Fibroblast of peridontal ligament (primary cell): ENCODE measurements around the gene NTM.
"Not testable (repeated sequence)": the region's sequence is repeated elsewhere in the genome, so short reads cannot be mapped to it uniquely, and the experiment has no call there.

Source experiments
- DNase-seq: peaks from one replicate; pipeline ENCODE4 v3.0.0-alpha.2; 2010; ENCODE audit errors: extremely low read depth

Gene NTM

GRCh38 chr11:131463649-131464425 is 93.4 kb downstream of the NTM start:
- no peak for DNase-seq

GRCh38 chr11:131464461-131464860 is 94.0 kb downstream of the NTM start:
- no peak for DNase-seq

DNA sequence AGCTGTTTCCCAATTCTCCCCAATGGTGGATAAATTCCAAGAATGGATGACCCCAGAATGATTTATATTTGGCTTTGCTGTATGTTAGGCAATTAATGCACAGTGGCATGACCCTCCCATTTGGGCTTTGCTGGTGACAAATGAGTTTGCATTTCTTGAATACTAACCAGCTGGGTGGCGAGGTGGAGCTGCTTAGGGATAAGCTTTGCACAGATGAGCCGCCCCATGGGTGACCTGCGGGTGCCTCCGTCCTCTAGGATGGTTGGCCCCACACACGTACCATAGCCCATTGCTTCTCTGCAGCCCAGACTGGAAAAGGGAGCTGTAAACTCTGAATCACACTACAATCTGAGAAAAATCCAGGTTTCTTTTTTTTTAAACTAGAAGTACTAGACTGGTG is 94.6 kb downstream of the NTM start:
- no peak for DNase-seq

DNA sequence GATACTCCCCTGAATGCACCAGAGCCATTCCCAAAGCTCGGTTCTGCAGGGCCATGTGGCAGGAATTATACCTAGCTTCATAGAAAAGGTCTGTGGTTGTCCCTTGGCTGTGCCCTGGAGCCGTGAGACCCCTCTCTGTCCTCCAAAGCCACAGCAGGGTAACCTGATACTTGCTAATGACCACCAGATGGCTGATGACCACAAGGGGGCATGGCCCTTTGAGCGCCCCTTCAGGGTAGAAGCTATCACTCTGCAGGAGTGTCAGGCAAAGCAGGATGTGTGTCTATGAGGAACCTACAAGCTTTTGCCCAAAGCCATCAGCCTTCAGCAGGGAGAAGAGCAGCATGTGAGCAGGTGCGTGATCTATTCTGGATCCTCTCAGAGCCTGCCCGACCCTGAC is 95.3 kb downstream of the NTM start:
- no peak for DNase-seq

- DNase-seq, result no peak
Measured at GRCh38 chr11:131467645-131468394, 97.4 kb downstream of the NTM start.

- DNase-seq, result no peak
Measured at GRCh38 chr11:131468565-131468964, 98.2 kb downstream of the NTM start.

DNA sequence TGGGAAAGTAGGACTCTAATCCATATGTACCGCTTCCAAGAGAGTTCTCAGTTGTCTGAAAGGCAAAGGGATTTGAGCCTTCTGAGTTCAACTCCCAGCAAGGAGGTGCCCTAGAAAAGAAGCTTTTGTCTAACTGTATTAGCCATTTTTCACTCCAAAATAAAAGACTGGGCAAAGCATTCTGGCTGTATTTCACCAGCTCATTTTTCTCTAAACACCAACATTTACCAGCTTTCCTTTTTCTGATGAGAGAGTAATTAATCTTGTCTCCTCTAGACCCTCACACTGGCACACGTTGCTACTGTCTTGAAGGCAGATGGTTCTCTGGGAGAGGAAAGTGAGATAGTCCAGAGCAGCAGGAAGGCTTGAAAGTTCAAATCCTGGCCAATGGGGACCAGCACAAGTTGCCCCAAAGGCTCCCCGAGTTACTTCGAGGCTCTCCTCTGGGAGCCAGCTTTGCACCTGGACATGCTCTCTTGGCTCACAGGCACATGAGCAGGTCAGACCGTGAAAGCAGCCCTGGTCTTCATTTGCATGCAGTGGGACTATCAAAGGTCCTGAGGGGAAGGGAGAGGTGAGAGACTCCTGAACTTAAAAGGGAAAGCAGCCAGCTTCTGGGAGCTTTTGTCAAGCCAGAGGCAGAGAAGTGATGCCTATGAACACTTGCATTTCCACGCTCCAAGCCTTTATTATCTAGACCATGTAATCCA is 100.0 kb downstream of the NTM start:
- no peak for DNase-seq

- no peak for DNase-seq
Measured at GRCh38 chr11:131471976-131472375, 101.6 kb downstream of the NTM start.

DNA sequence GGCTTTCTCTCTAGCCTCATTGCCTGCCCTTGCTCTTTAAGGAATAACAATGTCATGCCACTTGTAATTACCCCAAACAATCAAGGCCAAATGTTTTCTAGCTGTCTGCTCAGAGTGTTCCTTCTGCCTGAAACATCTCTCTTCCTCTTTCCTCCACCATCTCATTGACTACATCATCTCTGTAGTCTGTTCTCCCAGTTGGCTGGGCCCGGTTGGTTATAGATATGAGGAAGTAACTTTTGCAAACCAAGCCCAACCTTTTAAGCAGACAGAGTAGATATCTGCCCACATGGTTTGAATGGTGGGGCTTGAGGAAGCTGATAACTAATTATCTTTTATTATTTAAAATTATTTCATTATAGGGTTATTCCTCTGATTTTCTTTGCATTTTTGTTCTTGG is 104.5 kb downstream of the NTM start:
- no peak for DNase-seq

DNA sequence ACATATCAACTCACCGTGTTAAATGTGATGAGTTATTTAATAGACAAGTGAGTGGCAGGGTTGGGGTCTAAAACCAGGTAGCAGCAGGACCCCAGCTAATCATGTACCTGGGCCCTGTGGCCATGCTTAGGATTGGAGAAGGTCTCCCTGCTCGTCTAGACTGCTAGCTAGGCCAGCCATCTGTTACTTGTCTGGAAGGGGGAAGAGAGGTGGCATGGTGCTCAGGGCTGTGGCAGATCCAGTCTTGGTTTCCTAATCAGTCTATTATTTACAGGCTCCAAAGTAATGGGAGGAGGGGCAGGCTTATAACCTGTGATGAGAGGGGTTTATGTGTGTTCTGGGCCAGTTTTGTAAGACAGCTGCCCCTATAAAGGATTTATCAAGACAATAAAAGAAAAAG is 105.9 kb downstream of the NTM start:
- no peak for DNase-seq

- DNase-seq, result no peak
Measured at GRCh38 chr11:131478341-131478740, 107.9 kb downstream of the NTM start.

- peak; percentile 6 for DNase-seq
Measured at GRCh38 chr11:131481303-131481702, 110.9 kb downstream of the NTM start.

DNA sequence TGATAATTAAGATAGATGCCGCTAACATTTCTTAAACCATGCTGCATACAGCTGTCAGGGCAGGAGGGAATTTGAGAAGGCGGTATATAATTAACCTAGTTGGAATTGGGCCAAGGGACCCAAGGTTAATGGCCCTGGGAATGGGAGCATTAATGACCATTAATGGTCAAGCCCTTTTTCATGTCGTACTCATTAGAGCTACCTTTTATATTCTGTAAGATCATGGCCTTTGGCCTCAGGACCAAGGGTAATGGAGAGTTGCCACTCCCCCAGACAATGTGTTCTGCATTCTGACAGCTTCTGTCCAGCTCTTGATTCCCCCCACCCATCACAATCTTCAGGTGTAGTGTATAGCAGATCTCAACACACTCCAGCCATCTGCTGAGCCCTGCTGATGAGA is 111.6 kb downstream of the NTM start:
- no peak for DNase-seq

GRCh38 chr11:131483453-131483852 is 113.0 kb downstream of the NTM start:
- no peak for DNase-seq

- DNase-seq, result no peak
Measured at GRCh38 chr11:131483877-131484276, 113.5 kb downstream of the NTM start.

- DNase-seq, result no peak
Measured at GRCh38 chr11:131486100-131486499, 115.7 kb downstream of the NTM start.

GRCh38 chr11:131486937-131487635 is 116.7 kb downstream of the NTM start:
- no peak for DNase-seq

GRCh38 chr11:131488238-131488637 is 117.8 kb downstream of the NTM start:
- DNase-seq, result no peak

DNA sequence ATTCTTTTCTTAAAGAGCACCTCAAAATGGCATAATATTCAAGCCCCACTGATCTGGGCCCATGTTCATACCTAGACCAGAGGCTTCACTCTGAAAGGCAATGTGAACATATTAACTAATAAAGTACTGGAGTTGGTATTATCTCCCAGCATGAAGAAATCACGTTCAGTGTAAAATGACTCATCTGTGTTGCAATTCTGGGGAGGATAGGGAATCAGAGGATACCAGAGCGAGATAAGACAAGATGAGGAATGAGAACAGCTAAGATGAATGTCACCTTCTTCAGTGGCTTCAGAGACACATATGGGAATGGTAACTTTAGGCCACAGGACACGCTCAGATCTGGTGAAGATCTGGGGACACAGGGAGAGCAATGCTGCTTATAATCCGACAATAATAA is 121.1 kb downstream of the NTM start:
- no peak for DNase-seq

DNA sequence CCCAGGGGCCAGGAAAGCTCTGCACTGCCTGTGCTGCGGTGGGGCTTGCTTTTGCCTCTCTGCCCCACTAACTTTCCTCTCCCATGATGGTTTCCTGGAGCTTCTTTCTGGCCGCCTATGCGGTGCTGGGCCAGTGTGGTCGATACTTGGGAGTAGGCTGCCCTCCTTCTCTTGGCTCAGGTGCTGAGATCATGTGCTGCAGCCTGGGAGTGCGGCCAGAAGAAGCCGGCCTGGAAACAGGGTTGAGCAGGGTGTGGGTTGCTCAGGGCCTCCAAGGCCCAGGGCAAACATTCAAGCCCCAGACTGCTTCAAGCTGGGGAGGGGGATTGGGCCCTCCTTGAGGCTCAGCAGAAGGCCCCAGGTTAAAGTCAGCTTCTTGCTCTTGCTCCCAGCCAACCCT is 125.0 kb downstream of the NTM start:
- DNase-seq, result no peak

DNA sequence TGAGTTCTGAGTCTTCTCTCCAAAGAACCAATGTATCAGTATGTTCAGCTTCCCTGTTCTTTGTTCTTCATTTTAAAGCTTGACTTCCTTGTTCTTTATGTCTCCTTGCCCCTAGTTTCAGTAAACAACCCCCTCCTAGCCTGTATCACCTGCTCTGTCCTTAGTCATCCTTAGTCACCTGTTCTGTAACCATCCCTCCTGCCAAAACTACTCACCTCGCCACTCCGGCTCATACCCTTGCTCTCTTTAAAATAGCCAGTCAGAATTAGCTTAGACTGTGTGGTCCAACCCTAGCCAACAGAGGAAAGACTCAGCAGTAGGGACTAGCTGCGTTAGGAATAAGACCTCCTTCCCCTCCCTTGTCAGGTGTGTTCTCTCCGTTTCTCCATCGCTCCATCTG is 127.3 kb downstream of the NTM start:
- not testable (repeated sequence) for DNase-seq

DNA sequence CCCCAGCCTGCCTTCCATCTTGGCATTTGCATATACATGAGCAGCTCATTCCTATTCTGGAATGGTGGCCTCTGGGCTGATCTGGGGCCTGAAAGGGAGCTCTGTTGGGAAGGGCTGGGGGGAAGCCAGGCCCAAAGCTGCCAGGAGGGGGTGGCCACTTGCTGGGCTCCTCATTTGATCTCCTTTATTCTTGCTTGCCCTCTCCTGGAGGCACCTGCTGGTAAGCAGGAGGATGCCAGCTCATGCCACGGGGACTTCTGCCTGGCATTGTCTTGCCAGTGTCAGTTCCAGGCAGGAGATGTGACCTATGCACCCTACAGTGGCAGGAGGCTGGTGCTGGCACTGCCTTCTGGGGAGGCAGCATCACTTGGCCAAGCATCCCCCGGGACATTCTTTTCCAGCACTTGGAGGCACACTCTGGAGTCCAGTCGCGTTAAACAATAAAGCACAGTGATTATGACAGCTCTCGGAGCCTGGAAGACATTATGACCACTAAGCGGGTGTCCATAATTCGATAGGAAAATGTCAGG is 128.3 kb downstream of the NTM start:
- DNase-seq, result no peak
